ENCODE results near the gene MAPKAP1.

DNA sequence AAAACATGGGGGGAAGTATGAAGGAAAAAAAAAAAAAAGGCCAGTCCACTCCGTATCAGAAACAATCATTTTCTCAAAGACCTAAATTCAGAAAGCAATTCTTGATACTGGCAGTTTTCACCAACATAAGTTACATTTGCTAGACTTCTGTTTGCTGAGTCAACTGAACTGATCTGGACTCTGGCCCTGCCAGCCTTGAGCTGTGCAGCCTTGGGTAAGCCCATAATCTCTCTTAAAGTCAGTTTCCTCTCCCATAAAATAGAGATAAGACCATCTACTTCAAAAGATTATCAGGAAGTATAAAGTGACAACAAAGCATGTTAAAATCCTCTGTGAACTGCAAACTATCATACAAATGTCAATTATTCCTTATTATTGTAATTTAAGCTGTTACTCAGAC is 106.8 kb downstream of the MAPKAP1 start:
- TF ChIP-seq EZH2 (IDR thresholded peaks at IDR 0.05) (no peak), POLR2AphosphoS5 (IDR thresholded peaks at IDR 0.05; ENCODE audit: borderline replicate concordance, low read depth, low read length) (no peak)
